Ishikawa (cell line): ENCODE data around the gene GLP1R.

Source experiments
- CEBPB ChIP-seq: IDR thresholded peaks from 2 replicates; pipeline ENCODE4 v1.6.1; 2012
- CREB1 ChIP-seq: IDR thresholded peaks from 2 replicates; pipeline ENCODE4 v1.6.1; 2012; ENCODE audit warnings: low read depth
- EGR1 ChIP-seq: IDR thresholded peaks from 2 replicates; pipeline ENCODE4 v1.6.1; 2012
- EP300 ChIP-seq: IDR thresholded peaks from 2 replicates; pipeline ENCODE4 v1.6.1; 2012; ENCODE audit warnings: borderline replicate concordance
- FOXM1 ChIP-seq: IDR thresholded peaks from 2 replicates; pipeline ENCODE4 v1.6.1; 2012; ENCODE audit warnings: low read depth, borderline replicate concordance
- NFIC ChIP-seq: IDR thresholded peaks from 2 replicates; pipeline ENCODE4 v1.6.1; 2012
- RAD21 ChIP-seq: IDR thresholded peaks from 2 replicates; pipeline ENCODE4 v1.6.1; 2012; ENCODE audit warnings: low read depth
- TAF1 ChIP-seq: IDR thresholded peaks from 2 replicates; pipeline ENCODE4 v1.6.1; 2012; ENCODE audit warnings: low read depth, mild to moderate bottlenecking
- TCF12 ChIP-seq: IDR thresholded peaks from 2 replicates; pipeline ENCODE4 v1.6.1; 2012; ENCODE audit warnings: low read depth
- TEAD4 ChIP-seq: IDR thresholded peaks from 2 replicates; pipeline ENCODE4 v1.6.1; 2012
- YY1 ChIP-seq: IDR thresholded peaks from 2 replicates; pipeline ENCODE4 v1.6.1; 2012; ENCODE audit warnings: low read depth
- ZBTB7A ChIP-seq: IDR thresholded peaks from 2 replicates; pipeline ENCODE4 v1.6.1; 2012; ENCODE audit warnings: low read depth
- TF ChIP-seq, protein P1 (sequence below): IDR thresholded peaks from 2 replicates; pipeline ENCODE4 v1.6.1; 2012; ENCODE audit warnings: low read depth, mild to moderate bottlenecking
- TF ChIP-seq, protein P2 (sequence below): IDR thresholded peaks from 2 replicates; pipeline ENCODE4 v1.6.1; 2012
- TF ChIP-seq, protein P3 (sequence below): IDR thresholded peaks from 2 replicates; pipeline ENCODE4 v1.6.1; 2012

The GLP1R gene

DNA sequence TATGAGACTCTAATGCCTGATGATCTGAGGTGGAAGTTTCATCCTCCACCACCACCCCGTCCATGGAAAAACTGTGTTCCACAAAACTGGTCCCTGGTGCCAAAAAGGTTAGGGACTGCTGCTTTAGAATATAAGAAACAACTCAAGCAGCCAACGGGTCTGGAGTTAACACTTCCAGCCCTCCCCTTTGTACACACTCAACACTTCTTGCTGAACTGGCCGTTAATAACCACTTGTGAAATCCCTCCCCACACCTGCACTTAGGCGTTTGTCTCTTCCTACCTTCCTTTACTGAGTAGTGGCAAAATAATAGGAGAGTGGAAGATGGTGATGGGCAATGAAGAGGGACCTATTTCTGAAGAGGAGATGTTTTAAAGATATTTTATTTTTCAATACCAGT, 55.9 kb downstream of the GLP1R start:
- no peak for TF ChIP-seq EP300
- no peak for TF ChIP-seq RAD21
- no peak for TF ChIP-seq CREB1
- TF ChIP-seq, protein P1, sequence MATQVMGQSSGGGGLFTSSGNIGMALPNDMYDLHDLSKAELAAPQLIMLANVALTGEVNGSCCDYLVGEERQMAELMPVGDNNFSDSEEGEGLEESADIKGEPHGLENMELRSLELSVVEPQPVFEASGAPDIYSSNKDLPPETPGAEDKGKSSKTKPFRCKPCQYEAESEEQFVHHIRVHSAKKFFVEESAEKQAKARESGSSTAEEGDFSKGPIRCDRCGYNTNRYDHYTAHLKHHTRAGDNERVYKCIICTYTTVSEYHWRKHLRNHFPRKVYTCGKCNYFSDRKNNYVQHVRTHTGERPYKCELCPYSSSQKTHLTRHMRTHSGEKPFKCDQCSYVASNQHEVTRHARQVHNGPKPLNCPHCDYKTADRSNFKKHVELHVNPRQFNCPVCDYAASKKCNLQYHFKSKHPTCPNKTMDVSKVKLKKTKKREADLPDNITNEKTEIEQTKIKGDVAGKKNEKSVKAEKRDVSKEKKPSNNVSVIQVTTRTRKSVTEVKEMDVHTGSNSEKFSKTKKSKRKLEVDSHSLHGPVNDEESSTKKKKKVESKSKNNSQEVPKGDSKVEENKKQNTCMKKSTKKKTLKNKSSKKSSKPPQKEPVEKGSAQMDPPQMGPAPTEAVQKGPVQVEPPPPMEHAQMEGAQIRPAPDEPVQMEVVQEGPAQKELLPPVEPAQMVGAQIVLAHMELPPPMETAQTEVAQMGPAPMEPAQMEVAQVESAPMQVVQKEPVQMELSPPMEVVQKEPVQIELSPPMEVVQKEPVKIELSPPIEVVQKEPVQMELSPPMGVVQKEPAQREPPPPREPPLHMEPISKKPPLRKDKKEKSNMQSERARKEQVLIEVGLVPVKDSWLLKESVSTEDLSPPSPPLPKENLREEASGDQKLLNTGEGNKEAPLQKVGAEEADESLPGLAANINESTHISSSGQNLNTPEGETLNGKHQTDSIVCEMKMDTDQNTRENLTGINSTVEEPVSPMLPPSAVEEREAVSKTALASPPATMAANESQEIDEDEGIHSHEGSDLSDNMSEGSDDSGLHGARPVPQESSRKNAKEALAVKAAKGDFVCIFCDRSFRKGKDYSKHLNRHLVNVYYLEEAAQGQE, result no peak
- no peak for TF ChIP-seq FOXM1
- TF ChIP-seq NFIC, result no peak
- TF ChIP-seq, protein P2, sequence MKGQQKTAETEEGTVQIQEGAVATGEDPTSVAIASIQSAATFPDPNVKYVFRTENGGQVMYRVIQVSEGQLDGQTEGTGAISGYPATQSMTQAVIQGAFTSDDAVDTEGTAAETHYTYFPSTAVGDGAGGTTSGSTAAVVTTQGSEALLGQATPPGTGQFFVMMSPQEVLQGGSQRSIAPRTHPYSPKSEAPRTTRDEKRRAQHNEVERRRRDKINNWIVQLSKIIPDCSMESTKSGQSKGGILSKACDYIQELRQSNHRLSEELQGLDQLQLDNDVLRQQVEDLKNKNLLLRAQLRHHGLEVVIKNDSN, result no peak
- no peak for TF ChIP-seq TEAD4
- TF ChIP-seq TCF12, result no peak
- TF ChIP-seq CEBPB, result no peak
- TF ChIP-seq, protein P3, sequence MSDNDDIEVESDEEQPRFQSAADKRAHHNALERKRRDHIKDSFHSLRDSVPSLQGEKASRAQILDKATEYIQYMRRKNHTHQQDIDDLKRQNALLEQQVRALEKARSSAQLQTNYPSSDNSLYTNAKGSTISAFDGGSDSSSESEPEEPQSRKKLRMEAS, result no peak
- TF ChIP-seq YY1, result no peak
- no peak for TF ChIP-seq TAF1
- TF ChIP-seq ZBTB7A, result no peak
- TF ChIP-seq EGR1, result no peak

DNA sequence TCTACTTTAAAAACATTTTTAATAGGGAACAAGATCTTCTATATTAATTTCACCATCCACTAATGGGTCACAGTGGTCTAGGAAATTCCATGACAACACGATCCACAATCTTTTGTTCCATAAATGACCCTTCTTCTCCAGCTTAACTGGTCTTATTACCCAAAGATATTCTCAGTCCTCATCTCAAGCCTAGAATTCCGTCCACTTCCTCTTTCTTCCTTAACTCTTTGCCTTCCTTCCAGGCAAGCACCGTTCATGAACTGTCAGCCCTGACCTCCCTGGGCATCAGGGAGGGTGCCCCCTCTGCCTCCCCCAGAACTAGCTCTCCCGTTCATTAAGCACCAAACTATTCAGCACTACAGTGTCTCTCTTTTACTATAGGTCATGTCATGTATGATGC, 58.5 kb downstream of the GLP1R start:
- TF ChIP-seq EGR1 (no peak), ZBTB7A (no peak), FOXM1 (no peak), TCF12 (no peak), NFIC (no peak), CEBPB (no peak), TAF1 (no peak), YY1 (no peak)
- TF ChIP-seq, protein P2, result no peak

DNA sequence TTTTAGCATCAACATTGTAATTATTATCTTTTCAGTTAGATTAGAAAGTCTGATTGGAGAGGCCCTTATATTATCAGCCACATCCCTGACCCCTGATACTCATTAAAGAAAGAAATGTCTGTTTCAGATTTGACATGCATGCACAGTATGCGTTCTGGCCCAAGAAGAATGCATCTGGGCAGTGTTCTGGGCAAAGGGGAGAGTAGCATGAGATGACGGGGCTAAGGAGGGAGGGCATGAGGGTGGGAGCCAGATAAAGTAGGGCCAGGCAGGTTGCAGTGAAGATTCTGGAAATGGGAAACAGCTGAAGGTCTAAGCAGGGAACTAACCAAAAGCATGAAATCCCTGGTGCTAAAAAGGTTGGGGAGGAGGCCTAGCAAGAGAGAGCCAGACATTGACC, 59.1 kb downstream of the GLP1R start:
- no peak for TF ChIP-seq TEAD4
- no peak for TF ChIP-seq YY1
- TF ChIP-seq, protein P1, result no peak
- no peak for TF ChIP-seq EGR1
- TF ChIP-seq ZBTB7A, result no peak
- TF ChIP-seq, protein P3, result no peak
- TF ChIP-seq FOXM1, result no peak
- no peak for TF ChIP-seq EP300
- TF ChIP-seq RAD21, result no peak
- TF ChIP-seq TCF12, result no peak
- no peak for TF ChIP-seq CEBPB
- TF ChIP-seq, protein P2, result no peak
- TF ChIP-seq CREB1, result no peak
- TF ChIP-seq NFIC, result no peak
- no peak for TF ChIP-seq TAF1

DNA sequence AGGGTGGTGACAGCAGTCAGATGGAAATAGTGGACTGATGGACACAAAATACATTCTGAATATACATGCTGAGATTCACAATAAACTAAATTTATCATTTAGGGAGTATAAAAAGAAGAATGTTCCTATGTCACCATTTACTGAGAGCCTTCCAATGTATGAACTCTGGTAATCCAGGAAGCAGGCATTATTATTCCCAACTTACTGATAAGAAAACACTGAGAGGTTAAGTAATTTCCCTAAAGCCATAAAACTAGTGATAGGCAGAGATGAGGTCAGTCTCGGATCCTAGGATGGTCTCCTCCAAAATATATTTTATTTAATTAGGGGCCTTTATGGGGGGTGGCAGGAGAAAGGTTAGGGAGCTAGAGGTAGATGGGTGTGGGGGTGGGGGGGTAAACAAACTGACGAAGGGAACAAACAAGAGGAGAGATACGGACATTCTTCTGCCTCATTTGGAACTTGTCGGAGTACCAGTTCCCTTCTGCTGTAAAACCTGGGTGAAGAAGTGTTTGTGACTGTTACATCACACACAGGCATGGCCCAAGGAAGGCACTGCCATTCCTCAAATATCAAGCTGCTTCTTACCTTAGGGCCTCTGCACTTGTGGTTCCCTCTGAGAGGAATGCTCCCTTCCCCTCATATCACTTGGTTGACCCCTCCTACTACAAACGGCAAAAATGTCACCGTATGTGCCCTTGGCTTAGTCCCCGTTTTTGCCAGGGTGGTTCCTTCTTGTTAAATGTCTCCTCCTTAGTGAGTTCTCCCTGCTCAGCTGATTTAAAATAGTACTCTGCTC, 59.7 kb downstream of the GLP1R start:
- no peak for TF ChIP-seq TEAD4
- TF ChIP-seq FOXM1, result no peak
- TF ChIP-seq NFIC, result no peak

DNA sequence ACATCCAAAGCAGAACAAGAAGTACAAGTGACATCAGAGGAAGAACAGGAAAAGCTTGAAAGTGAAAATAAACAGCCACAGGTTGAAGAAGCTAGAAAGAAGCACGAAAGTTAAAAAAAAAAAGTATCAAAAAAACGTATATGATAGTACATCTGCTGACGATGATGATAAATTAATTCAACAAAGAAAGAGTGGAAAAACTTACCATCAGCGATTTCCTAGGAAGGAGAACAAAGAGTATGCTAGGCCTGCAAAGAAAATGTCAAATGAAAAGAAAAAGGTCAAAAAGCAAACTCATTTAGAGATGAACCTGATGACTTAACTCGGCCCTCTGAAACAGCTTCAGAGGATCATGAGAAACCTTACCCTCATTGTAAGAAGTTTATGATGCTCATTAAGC, 62.7 kb downstream of the GLP1R start:
- TF ChIP-seq, protein P1, result no peak
- TF ChIP-seq EP300, result no peak
- TF ChIP-seq EGR1, result no peak
- no peak for TF ChIP-seq TEAD4
- TF ChIP-seq NFIC, result no peak
- no peak for TF ChIP-seq ZBTB7A
- TF ChIP-seq, protein P2, result no peak
- TF ChIP-seq, protein P3, result no peak
